GM15510 (cell line): ENCODE measurements around the gene MED14.

Source experiments
- POLR2A ChIP-seq: IDR thresholded peaks from 3 replicates; pipeline ENCODE4 v1.6.1; 2011; ENCODE audit warnings: borderline replicate concordance; ENCODE audit not compliant: insufficient read length; ENCODE audit errors: extremely low read depth

The MED14 gene

DNA sequence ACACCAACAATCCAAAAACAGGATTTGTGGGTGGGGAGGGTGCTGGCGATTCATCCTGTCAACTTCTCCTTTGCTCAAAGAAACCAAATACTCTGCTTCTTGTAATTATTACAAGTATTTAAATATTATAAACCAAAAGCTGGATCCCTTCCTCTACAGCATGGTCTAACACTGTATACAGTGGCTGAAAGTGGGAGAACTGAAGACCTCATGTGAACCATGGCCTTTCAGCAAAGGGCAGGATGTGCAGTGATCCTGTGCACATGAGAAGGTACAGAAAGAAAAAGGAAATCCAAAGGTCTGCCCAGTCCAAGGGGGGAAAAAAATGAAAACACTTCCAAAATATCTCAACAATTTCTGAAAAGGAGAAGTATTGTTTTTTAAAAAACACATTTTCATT lies 82.7 kb downstream of the MED14 start:
- no peak for TF ChIP-seq POLR2A

DNA sequence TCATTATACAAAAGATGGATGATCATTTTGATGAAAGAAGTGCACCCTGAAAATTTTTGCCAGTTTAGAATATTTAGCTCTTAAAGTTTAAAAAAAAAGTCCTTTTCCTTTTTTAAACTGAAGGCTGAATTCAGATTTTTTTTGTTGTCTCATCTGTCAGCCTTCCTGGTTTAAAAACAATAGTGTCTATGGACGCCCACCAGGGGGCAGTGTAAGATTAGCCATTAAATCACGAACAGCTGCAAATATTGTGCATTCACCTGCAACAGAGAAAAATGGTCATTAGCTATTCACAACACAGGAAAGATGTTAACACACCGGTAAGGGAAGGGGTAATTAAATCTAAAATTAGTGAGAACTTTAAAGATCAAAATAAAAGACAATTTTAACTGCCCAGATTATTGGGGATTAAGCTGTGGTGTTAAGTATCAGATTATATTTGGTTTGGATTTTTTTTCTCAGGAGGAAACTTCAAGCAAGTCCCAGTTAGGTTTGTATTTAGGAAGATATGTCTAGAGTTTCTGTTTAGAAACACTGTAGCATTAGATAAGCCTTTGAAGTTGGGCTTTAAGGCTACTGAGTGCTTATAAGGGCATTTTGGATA lies 83.6 kb downstream of the MED14 start:
- TF ChIP-seq POLR2A, result no peak

- TF ChIP-seq POLR2A, result peak; percentile 78
These were observed 87.8 kb downstream of the MED14 start, which contains the start of gene CXorf38 for GRCh38 chrX:40647307-40648197. Gene CXorf38 (minus strand): TSS chrX:40647561. CDS start chrX:40647520, 41 bp downstream.

DNA sequence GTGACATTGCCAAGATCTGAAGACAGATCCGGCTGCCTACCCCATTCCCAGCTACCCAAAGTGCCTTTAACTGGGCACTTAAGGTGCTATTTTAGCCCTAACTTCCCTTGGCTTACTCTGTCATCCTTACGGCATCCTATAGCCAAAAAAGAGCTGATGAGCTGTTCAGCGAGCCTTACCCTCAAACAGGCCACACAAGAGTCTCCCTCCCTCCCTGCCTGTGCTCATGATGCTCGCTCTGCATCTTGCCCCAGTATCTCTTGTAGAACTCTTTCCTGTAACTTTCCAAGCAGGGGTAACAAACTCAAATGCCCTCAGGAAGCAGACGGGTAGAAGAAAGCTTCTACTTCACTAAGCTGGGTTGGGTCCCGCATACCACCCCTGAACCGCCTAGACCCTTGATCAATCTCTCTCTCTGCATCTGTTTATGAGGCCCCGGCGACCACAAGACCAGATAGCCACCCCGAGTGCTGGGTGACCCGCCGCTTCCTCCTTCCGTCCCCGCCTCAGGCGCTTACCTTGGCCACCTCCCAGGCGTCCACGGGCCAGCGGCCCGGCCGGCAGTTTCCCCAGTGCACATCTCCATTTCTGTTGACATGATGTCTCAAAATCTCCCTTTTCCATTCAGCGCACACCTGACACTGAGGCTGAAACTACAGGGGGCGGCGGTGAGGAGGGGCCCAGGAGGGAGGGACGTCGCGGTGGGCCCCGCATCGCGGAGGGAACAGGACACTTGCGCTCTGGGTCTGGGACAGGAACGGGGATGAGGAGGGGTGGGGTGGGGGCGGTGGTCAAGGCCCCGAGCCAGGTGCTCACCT lies 88.6 kb downstream of the MED14 start:
- no peak for TF ChIP-seq POLR2A

- TF ChIP-seq POLR2A, result no peak
These were observed 90.5 kb downstream of the MED14 start for GRCh38 chrX:40644821-40645358.

- TF ChIP-seq POLR2A, result no peak
These were observed 91.2 kb downstream of the MED14 start for GRCh38 chrX:40644176-40644575.

DNA sequence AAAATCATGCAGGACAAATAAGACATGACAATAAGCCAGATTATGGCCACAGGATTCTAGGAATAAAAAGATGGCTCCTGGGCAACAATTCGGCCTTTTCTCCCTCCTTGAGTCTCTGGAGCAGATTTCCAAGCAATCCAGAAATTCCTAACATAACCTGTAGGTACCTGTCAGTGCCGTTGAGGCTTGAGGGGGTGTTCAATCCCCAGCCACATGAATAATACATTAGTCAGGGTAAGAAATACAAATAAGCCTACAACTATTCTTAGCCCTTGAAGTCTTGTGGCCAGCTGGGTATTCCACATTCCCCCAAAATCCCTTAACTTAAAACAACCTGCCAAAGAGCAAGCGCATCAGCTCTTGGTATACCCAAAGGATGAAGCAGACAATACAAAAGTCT lies 97.7 kb downstream of the MED14 start:
- no peak for TF ChIP-seq POLR2A

DNA sequence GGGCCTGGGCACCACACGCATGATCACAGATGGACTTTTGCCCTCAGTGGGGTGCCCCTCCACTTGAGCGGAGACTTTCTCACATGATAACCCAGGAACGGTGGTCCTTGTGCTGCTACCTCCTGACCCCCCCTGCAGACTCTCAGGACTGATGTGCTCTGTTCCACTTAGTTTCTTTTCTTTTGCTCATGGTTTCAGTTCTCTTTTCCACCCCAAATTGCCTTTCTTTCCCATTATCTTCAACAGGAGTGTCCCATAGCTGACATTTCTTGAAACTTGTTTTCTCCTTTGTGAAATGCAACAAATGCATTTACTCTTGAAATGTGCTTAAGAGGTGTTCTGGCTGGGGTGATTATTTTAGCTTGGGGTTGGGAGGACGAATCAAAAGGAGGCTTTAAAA lies 103.1 kb downstream of the MED14 start:
- no peak for TF ChIP-seq POLR2A

- TF ChIP-seq POLR2A, result no peak
These were observed 106.8 kb downstream of the MED14 start for GRCh38 chrX:40628506-40628905.

DNA sequence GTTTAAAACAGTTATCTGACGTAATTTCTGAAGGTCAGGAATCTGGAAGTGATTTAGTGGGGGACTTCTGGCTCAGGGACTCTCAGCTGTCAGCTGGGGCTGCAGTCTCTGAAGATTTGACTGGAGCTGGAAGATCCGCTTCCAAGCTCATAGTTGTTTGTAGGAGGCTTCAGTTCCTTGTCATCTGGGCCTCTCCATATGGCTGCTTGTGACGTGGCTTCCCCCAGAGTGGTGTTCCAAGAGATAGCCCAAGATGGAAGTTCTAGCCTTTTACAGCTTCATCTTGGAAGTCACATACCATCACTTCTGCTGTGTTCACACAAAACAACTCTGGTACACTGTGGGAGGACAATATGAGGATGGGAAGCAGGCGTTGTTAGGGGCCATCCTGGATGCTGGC lies 110.0 kb downstream of the MED14 start:
- TF ChIP-seq POLR2A, result no peak

GRCh38 chrX:40623665-40624064 lies 111.7 kb downstream of the MED14 start:
- no peak for TF ChIP-seq POLR2A

GRCh38 chrX:40623139-40623536 lies 112.2 kb downstream of the MED14 start, which contains the start of gene MPC1L:
Gene MPC1L (plus strand): TSS chrX:40623428. CDS start chrX:40623566, 138 bp downstream.
- no peak for TF ChIP-seq POLR2A

GRCh38 chrX:40622479-40623138 lies 112.7 kb downstream of the MED14 start:
- no peak for TF ChIP-seq POLR2A

GRCh38 chrX:40617566-40617965 lies 117.8 kb downstream of the MED14 start:
- TF ChIP-seq POLR2A, result no peak
